Esophagus (tissue), 2 donors: ENCODE measurements around the gene ADARB2. TPM values are rescaled to one million over a fixed set of nuclear protein-coding genes. Genes with fewer than 3 reads are reported as not detected.
"Not testable (repeated sequence)": the region's sequence is repeated elsewhere in the genome, so short reads cannot be mapped to it uniquely, and the experiment has no call there.

Experiments used
- H3K27ac ChIP-seq, 2 donors: one replicate each; pipeline ENCODE4 v1.5.1; 2013; ENCODE audit warnings: low read depth in 2 of 2, mild to moderate bottlenecking in 2 of 2, inconsistent platforms in 1 of 2, low read length in 1 of 2, moderate library complexity in 1 of 2
- H3K27me3 ChIP-seq, 2 donors: one replicate each; pipeline ENCODE4 v1.6.1; 2013; ENCODE audit warnings: low read length in 2 of 2, control low read depth in 1 of 2, mild to moderate bottlenecking in 1 of 2; ENCODE audit not compliant: insufficient read depth in 2 of 2, control insufficient read depth in 1 of 2
- H3K36me3 ChIP-seq, 2 donors: one replicate each; pipeline ENCODE4 v1.6.1; 2013; ENCODE audit warnings: low read length in 1 of 2; ENCODE audit not compliant: control insufficient read depth in 2 of 2, insufficient read depth in 2 of 2
- H3K4me1 ChIP-seq, 2 donors: one replicate each; pipeline ENCODE4 v1.6.1; 2013; ENCODE audit warnings: low read length in 1 of 2; ENCODE audit not compliant: control insufficient read depth in 2 of 2, insufficient read depth in 2 of 2
- H3K4me3 ChIP-seq, 2 donors: one replicate each; pipeline ENCODE4 v1.5.1; 2013; ENCODE audit warnings: low read length in 2 of 2, mild to moderate bottlenecking in 2 of 2, low read depth in 1 of 2, moderate library complexity in 1 of 2
- H3K9me3 ChIP-seq, 2 donors: one replicate each; pipeline ENCODE4 v1.6.1; 2013; ENCODE audit warnings: mild to moderate bottlenecking in 2 of 2, low read depth in 1 of 2, low read length in 1 of 2, moderate library complexity in 1 of 2; ENCODE audit not compliant: control insufficient read depth in 2 of 2, insufficient read depth in 1 of 2
- WGBS, 2 donors: extraction: QIAGEN DNeasy Blood & Tissue Kit; methylation state at CpG; one replicate each; pipeline ENCODE4 v1.1.7; 2013; 5-methylcytosine and 5-hydroxymethylcytosine counted together
- polyA plus RNA-seq, 2 donors: library from polyadenylated mRNA; stranded (reverse); fragments of 200-250 nt; gene quantifications; one replicate each; pipeline ENCODE4 v1.2.3, GENCODE V29; 2013
- donor health status: healthy with polysubstance abuse.
- donor health status: Bipolar disorder and iron deficiency.

ADARB2 gene
- polyA plus RNA-seq, 2 donors, result 0.33 to 0.65 TPM

GRCh38 chr10:1427521-1428186 is 309.7 kb downstream of the ADARB2 start:
- H3K9me3 ChIP-seq, H3K36me3 ChIP-seq, H3K4me1 ChIP-seq, H3K27ac ChIP-seq, H3K4me3 ChIP-seq, H3K27me3 ChIP-seq: not testable (repeated sequence)
- WGBS, 2 donors, result 56 to 66% methylated on average over 3 of the region's 3 CpGs

GRCh38 chr10:1426786-1427185 is 310.5 kb downstream of the ADARB2 start:
- Histone ChIP-seq H3K27me3 (no peaks in the 10 kb centered on the region), H3K9me3 (no peaks in the 10 kb centered on the region), H3K36me3 (no peaks in the 10 kb centered on the region), H3K27ac (no peak overlapping the region), H3K4me1 (peaks cover 0 to 2% of the 10 kb centered on the region in 2 donors), H3K4me3 (no peak overlapping the region)
- WGBS, 2 donors, result 92 to 93% methylated on average over 6 of the region's 6 CpGs

GRCh38 chr10:1425879-1426278 is 311.4 kb downstream of the ADARB2 start:
- H3K9me3 ChIP-seq, result no peaks in the 10 kb centered on the region
- 61 to 68% methylated on average over 7 of the region's 7 CpGs for WGBS, 2 donors
- H3K27ac ChIP-seq, result no peak overlapping the region
- H3K4me3 ChIP-seq, result no peak overlapping the region
- H3K4me1 ChIP-seq, result peaks cover 0 to 2% of the 10 kb centered on the region in 2 donors
- no peaks in the 10 kb centered on the region for H3K27me3 ChIP-seq
- no peaks in the 10 kb centered on the region for H3K36me3 ChIP-seq

GRCh38 chr10:1424648-1425047 is 312.7 kb downstream of the ADARB2 start:
- no peaks in the 10 kb centered on the region for H3K27me3 ChIP-seq
- no peak overlapping the region for H3K27ac ChIP-seq
- H3K4me1 ChIP-seq, result peaks cover 2% of the 10 kb centered on the region in 2 donors
- H3K36me3 ChIP-seq, result no peaks in the 10 kb centered on the region
- H3K9me3 ChIP-seq, result no peaks in the 10 kb centered on the region
- WGBS, 2 donors, result 78 to 83% methylated on average over 7 of the region's 7 CpGs
- no peak overlapping the region for H3K4me3 ChIP-seq

GRCh38 chr10:1423676-1424253 is 313.6 kb downstream of the ADARB2 start:
- H3K36me3 ChIP-seq, result no peaks in the 10 kb centered on the region
- H3K27ac ChIP-seq, result no peak overlapping the region
- H3K4me1 ChIP-seq, result peaks cover 2% of the 10 kb centered on the region in 2 donors
- H3K9me3 ChIP-seq, result no peaks in the 10 kb centered on the region
- no peak overlapping the region for H3K4me3 ChIP-seq
- H3K27me3 ChIP-seq, result no peaks in the 10 kb centered on the region
- WGBS, 2 donors, result 93 to 98% methylated on average over 2 of the region's 2 CpGs

GRCh38 chr10:1422275-1422674 is 315.1 kb downstream of the ADARB2 start:
- Histone ChIP-seq H3K4me1 (peaks cover 2% of the 10 kb centered on the region in 2 donors), H3K9me3 (no peaks in the 10 kb centered on the region), H3K4me3 (no peak overlapping the region), H3K27me3 (no peaks in the 10 kb centered on the region), H3K27ac (no peak overlapping the region), H3K36me3 (no peaks in the 10 kb centered on the region)
- WGBS, 2 donors, result 91 to 94% methylated on average over 8 of the region's 8 CpGs

- peak overlapping the region in 1 of 2 donors; percentile 43 for H3K4me3 ChIP-seq
- no peaks in the 10 kb centered on the region for H3K9me3 ChIP-seq
- WGBS, 2 donors, result 4 to 5% methylated on average over 25 of the region's 25 CpGs
- no peak overlapping the region for H3K27ac ChIP-seq
- H3K27me3 ChIP-seq, result no peaks in the 10 kb centered on the region
- H3K36me3 ChIP-seq, result no peaks in the 10 kb centered on the region
- peaks cover 2% of the 10 kb centered on the region in 2 donors for H3K4me1 ChIP-seq
These were observed 316.5 kb downstream of the ADARB2 start for GRCh38 chr10:1420661-1421362.

GRCh38 chr10:1419796-1420610 is 317.3 kb downstream of the ADARB2 start:
- Histone ChIP-seq H3K36me3 (no peaks in the 10 kb centered on the region), H3K4me3 (peak overlapping the region in 1 of 2 donors; percentile 43), H3K4me1 (peaks cover 2% of the 10 kb centered on the region in 2 donors), H3K27ac (no peak overlapping the region), H3K27me3 (no peaks in the 10 kb centered on the region), H3K9me3 (peaks cover 0 to 2% of the 10 kb centered on the region in 2 donors)
- 61 to 80% methylated on average over 9 of the region's 9 CpGs for WGBS, 2 donors

- no peaks in the 10 kb centered on the region for H3K27me3 ChIP-seq
- 90 to 92% methylated on average over 17 of the region's 17 CpGs for WGBS, 2 donors
These were observed 319.2 kb downstream of the ADARB2 start for GRCh38 chr10:1418031-1418550.

More at GRCh38 chr10:1418031-1418550, 319.2 kb downstream of the ADARB2 start:
- Histone ChIP-seq H3K27ac (no peak overlapping the region), H3K9me3 (peaks cover 0 to 3% of the 10 kb centered on the region in 2 donors), H3K4me3 (no peak overlapping the region), H3K4me1 (peaks cover 2% of the 10 kb centered on the region in 2 donors), H3K36me3 (no peaks in the 10 kb centered on the region)
